Measurements from ENCODE around the gene CRABP1. TPM values are rescaled to one million over a fixed set of nuclear protein-coding genes. Genes with fewer than 3 reads are reported as not detected.

CRABP1 gene
- total RNA-seq, 2 donors from 2014 or later, result not detected

- DNase-seq (ENCODE audit: low spot score), result no peak
- intact Hi-C loops (cut with DNase I), result no loop called here
Measured at GRCh38 chr15:78339559-78339958, 594 bp upstream of the CRABP1 start.

- peak; percentile 77 for DNase-seq (ENCODE audit: low spot score)
- intact Hi-C loops (cut with DNase I), result no loop called here
Measured at GRCh38 chr15:78341057-78341987, 1.2 kb downstream of the CRABP1 start.

- peak; percentile 9 for DNase-seq (ENCODE audit: low spot score)
- intact Hi-C loops (cut with DNase I), result no loop called here
Measured at GRCh38 chr15:78342021-78342420, 1.9 kb downstream of the CRABP1 start.

- intact Hi-C loops (cut with DNase I), result no loop called here
- no peak for DNase-seq (ENCODE audit: low spot score)
Measured at GRCh38 chr15:78343276-78344060, 3.3 kb downstream of the CRABP1 start.

GRCh38 chr15:78345396-78346125 lies 5.4 kb downstream of the CRABP1 start:
- intact Hi-C loops (cut with DNase I), result no loop called here
- DNase-seq (ENCODE audit: low spot score), result no peak

GRCh38 chr15:78347586-78348543 lies 7.7 kb downstream of the CRABP1 start:
- intact Hi-C loops (cut with DNase I), result no loop called here
- no peak for DNase-seq (ENCODE audit: low spot score)

- no peak for DNase-seq (ENCODE audit: low spot score)
- intact Hi-C loops (cut with DNase I), result no loop called here
Measured at GRCh38 chr15:78350058-78350457, 9.9 kb downstream of the CRABP1 start.

GRCh38 chr15:78351539-78351938 lies 11.4 kb downstream of the CRABP1 start:
- no peak for DNase-seq (ENCODE audit: low spot score)
- intact Hi-C loops (cut with DNase I), result no loop called here

- intact Hi-C loops (cut with DNase I), result no loop called here
- DNase-seq (ENCODE audit: low spot score), result no peak
Measured at GRCh38 chr15:78353093-78353492, 12.9 kb downstream of the CRABP1 start.

GRCh38 chr15:78355177-78355576 lies 15.0 kb downstream of the CRABP1 start:
- peak; percentile 13 for DNase-seq (ENCODE audit: low spot score)
- intact Hi-C loops (cut with DNase I), result no loop called here

- intact Hi-C loops (cut with DNase I), result no loop called here
- peak; percentile 8 for DNase-seq (ENCODE audit: low spot score)
Measured at GRCh38 chr15:78358102-78358870, 18.1 kb downstream of the CRABP1 start.

- no peak for DNase-seq (ENCODE audit: low spot score)
- intact Hi-C loops (cut with DNase I), result no loop called here
Measured at GRCh38 chr15:78359041-78359808, 19.1 kb downstream of the CRABP1 start.

GRCh38 chr15:78360367-78360801 lies 20.2 kb downstream of the CRABP1 start:
- peak; percentile 58 for DNase-seq (ENCODE audit: low spot score)
- intact Hi-C loops (cut with DNase I), result no loop called here

GRCh38 chr15:78360958-78361718 lies 21.0 kb downstream of the CRABP1 start:
- DNase-seq (ENCODE audit: low spot score), result peak; percentile 34
- intact Hi-C loops (cut with DNase I), result no loop called here

- peak; percentile 46 for DNase-seq (ENCODE audit: low spot score)
- intact Hi-C loops (cut with DNase I), result no loop called here
Measured at GRCh38 chr15:78361771-78362506, 21.8 kb downstream of the CRABP1 start.

Data from posterior vena cava (tissue), 2 donors.